GM19240 (cell line): Measurements from ENCODE around the gene SH3D19.

Source experiments
- DNase-seq: peaks from one replicate; pipeline ENCODE4 v3.0.0; 2011; ENCODE audit warnings: low spot score; ENCODE audit not compliant: insufficient read length

Gene SH3D19

GRCh38 chr4:151321586-151321985 lies 3.8 kb downstream of the SH3D19 start:
- DNase-seq, result no peak

DNA sequence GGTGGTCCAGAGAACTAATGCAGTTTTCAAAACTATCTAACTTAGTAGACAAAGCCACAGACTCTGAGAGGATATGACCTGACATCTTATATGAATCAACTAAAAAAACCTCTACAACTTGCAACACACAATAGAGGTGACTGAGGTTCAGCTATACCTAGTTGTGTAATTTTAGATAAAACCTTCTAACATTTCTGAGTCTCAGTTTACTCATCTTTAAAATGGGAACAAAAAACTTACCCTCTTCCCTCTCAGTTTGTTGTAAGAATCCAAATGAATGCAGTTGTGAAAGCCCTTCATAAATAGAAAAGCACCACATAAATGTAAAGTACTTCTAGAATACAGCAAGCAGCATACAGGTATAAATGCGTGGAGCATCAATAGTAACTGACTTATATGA lies 5.9 kb downstream of the SH3D19 start:
- no peak for DNase-seq

GRCh38 chr4:151318307-151319006 lies 6.9 kb downstream of the SH3D19 start:
- no peak for DNase-seq

- DNase-seq, result no peak
These were observed 8.8 kb downstream of the SH3D19 start for GRCh38 chr4:151316645-151317044.

DNA sequence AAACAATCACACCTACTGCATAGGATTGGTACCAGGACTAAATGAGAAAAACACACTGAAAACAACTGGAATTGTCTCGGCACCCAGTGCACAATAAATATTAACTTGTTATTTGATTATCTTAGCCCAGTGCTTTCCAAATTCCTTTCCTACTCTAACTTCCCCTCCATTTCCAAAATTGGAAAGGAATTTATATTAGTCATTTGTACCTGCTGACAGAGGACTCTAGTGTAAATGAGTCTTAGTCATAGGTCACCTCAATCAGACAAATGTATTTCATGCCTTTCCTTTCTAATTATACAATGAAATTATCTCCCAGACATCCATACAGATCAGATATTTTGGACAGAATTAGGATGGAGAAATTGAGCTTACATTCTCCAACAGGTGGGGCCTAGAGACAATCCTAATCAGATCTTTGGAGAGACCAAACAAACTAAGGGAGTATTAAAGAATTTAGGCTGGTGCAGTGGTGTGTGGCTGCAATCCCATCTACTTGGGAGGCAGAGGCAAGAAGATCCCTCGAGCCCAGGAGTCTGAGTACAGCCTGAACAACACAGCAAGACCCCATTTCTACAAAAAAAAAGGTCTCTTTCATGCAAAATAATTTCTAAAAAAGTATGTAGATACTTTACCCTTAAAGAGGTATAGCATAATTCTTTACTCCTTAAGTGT lies 10.1 kb downstream of the SH3D19 start:
- no peak for DNase-seq

GRCh38 chr4:151314479-151314878 lies 10.9 kb downstream of the SH3D19 start:
- no peak for DNase-seq

- DNase-seq, result no peak
These were observed 11.4 kb downstream of the SH3D19 start for GRCh38 chr4:151314010-151314355.

- no peak for DNase-seq
These were observed 11.9 kb downstream of the SH3D19 start for GRCh38 chr4:151313306-151314009.

GRCh38 chr4:151310124-151310728 lies 15.2 kb downstream of the SH3D19 start:
- DNase-seq, result no peak

GRCh38 chr4:151304755-151305154 lies 20.6 kb downstream of the SH3D19 start:
- peak; percentile 28 for DNase-seq

- DNase-seq, result no peak
These were observed 21.2 kb downstream of the SH3D19 start for GRCh38 chr4:151304226-151304625.

- DNase-seq, result no peak
These were observed 23.0 kb downstream of the SH3D19 start for GRCh38 chr4:151302432-151302831.

GRCh38 chr4:151297170-151297569 lies 28.2 kb downstream of the SH3D19 start:
- no peak for DNase-seq

DNA sequence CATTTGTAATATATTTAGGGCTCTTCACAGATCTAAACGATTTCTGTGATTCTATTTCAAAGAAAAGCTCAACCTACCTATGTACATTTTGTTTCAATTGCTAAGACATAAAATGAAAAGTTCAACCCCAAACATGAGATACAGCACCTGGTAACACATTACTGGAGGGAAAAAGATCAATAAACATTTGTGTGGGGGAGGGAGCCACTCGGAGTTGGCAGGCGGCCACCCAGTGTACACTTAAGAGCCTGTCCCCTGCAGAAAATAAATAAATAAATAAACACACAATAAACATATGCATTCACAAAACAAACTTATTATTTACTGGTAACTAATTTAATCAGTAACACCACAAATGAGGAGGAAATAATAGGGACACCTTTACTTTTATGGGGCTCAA lies 29.2 kb downstream of the SH3D19 start:
- no peak for DNase-seq

- no peak for DNase-seq
These were observed 30.4 kb downstream of the SH3D19 start for GRCh38 chr4:151294833-151295496.

DNA sequence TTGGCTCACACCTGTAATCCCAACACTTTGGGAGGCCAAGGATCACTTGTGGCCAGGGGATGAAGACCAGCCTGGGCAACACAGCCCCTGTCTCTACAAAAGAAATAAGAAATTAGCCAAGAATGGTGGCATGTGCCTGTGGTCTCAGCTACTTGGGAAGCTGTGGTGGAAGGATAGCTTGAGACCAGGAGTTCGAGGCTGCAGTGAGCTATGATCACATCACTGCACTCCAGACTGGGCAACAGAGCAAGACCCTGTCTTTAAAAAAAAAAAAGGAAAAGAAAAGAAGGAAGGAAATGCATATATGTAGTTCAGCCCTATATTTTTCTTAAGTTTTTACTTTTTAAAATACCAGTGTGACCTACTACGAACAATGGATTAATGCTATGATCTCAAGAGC lies 33.4 kb downstream of the SH3D19 start:
- no peak for DNase-seq

DNA sequence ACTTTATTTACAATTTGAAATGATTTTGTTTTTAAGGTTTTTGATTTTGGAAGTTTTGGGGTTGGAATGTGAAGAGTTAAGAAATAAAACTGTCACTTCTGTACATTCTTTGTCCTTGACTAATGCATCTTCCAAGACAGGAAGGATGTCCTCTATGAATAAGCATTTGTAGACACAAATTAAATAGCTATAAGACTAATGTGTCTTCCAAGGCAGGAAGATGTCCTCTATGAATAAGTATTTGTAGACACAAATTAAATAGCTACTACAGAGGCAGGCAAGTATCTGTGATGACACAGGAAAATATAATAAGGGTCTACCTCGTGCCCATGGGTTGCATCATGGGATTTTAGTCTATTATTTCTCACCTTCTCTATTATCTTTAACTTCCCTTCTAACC lies 33.9 kb downstream of the SH3D19 start:
- DNase-seq, result no peak

DNA sequence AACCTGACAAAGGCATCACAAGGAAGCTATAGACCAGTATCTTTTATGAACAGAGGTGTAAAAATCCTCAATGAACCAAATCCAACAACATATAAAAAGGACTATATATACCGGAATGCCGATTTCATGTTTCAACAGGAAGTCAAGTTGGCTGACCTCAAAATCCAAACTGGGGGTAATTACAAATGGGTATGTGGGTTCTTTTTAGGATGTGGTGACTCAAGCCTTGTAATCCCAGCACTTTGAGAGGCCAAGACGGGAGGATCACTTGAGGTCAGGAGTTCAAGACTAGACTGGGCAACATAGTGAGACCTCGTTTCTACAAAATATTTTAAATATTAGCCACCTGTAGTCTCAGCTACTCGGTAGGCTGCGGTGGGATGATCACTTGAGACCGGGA lies 38.0 kb downstream of the SH3D19 start:
- DNase-seq, result no peak

- no peak for DNase-seq
These were observed 40.7 kb downstream of the SH3D19 start for GRCh38 chr4:151284534-151285245.

DNA sequence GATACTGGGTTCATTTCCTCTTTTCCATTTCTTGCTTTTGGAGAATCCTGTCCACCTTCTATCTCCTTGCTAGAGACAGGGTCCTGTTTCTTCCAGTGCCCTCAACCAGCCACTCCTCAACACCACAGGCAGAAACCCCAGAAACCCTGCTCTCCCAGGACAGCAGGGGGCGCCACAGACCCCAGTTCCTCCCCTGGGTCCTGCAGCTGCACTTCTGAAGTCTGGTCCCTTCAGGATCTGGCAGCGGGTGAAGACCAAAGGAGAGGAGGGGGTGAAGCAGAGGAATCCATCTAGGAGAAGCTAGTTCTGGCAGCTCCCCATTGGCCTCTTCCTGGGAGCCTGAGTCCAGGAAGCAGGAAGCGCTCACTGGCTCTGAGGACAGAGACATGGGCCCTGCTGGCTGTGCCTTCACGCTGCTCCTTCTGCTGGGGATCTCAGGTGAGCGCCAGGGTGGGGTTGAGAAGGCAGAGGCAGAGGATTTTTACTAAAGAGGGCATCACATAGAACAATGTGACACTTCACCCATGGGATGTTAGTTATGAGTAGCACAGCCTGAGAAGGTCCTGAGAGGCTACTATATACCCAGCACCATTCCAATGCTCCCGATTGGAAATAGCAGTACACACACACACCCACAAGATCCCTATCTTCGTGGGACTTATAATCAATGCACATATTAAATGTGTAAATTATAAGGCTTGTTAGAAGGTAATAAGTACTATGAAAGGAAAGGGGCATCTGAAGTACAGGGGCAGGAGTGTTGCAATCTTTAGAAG lies 48.4 kb downstream of the SH3D19 start, which contains the start of gene PRSS48:
PRSS48 (plus strand) TSS at position 375 of the 776 bp plus-strand sequence; CDS start at position 387, 12 bp downstream.
- peak; percentile 23 for DNase-seq
